NK-92 treated with Interleukin-12 subunit alpha and Interleukin-12 subunit beta, amount 100 ng/mL, for 24 hours (cell line): ENCODE measurements around the gene NKX2-4.
"Not testable (repeated sequence)": the region's sequence is repeated elsewhere in the genome, so short reads cannot be mapped to it uniquely, and the experiment has no call there.

Experiments
- DNase-seq: peaks from one replicate; lab custom pipeline; 2025; lab: John Stamatoyannopoulos, UW

NKX2-4 gene

DNA sequence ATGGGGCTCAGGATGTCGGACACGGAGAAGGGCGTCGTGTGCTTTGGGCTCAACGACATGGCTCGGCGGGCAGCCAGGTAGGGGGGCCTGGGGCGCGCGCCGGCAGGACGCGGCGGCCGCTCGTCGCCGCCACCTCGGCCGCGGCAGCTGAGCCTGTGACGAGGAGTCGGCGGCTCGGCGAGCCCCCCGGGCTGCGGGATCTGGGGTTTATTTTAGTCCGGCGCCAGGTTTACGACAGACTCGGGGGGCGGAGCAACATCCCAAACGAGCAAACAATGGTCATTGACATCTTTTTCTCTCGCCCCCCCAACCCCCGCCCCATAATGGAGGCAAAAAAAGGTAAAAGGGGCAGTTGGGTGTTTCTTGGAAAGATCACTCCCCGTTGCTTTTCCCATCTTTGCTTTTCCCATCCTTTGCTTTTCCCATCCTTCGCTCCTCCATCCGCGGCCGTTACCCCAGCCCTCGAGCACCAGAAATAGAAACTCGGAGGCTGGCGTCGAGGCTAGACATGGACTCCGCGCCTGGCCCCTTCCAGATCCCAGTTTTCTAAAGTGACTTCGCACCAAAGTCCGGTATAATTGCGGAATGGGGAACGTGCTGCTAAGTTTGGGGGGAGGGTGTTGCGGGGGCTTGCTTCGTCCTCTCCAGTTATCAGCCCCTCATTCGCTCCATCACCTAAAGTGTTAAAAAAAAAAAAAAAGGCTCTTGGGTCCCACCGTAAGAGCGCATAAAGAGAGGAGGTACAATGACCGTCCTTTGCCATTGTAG lies at the start of gene NKX2-4:
NKX2-4 (minus strand) TSS at position 186 of the 768 bp plus-strand sequence; CDS start at position 59, 127 bp downstream.
- no peak for DNase-seq

DNA sequence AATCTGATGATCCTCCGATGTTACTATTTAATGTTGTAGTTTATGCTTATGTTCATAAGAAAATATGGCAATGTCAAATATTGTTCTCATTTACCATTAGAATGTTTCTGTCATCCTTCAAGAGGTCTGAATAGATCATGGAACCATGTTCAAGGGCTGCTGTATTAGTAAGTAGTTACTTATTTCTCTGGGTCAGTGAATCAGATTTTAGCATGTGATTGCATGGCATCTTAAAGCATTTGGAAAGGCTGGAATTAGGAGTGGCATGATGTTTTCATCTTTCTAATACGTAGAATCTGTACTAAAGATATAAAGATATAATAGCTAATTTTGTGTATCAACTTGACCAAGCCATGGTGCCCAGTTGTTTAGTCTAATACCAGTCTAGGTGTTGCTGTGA lies 40.5 kb upstream of the NKX2-4 start:
- no peak for DNase-seq

DNA sequence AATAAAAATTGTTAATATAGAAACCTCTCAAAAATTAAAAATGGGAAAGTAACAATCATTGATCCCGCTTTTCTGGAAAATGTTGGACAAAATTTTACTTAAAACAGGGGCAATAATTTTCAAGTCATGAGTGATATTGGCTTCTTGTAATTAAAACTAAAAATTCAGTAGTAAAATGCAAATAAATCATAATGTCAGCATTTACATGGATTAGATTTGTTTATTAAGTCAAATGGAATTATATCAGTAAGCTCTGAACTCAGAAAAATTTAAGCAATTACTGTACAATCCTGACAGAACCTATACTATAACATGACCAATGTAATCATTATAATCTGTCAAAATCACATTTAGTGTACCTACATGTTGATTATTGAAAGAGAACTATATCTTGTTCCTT lies 39.9 kb upstream of the NKX2-4 start:
- DNase-seq = no peak

DNA sequence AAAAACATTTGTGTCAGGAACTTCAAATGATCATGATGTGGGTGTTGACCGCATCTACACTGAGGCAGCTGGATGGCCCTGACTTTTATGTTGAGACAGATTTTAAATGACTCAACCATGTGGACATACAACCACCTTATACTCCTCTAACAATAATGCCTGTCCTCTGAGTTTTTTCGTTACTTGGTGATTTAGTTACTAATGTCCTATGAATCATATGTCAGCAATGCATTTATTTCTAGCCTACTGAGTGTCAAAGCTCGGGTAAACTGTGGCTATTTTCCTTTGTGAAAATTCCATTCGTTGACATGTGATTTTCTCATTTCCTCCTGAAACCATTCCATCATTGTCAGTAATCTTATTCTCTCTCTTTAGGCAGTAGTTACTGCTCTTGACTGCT lies 38.9 kb upstream of the NKX2-4 start:
- DNase-seq = no peak

DNA sequence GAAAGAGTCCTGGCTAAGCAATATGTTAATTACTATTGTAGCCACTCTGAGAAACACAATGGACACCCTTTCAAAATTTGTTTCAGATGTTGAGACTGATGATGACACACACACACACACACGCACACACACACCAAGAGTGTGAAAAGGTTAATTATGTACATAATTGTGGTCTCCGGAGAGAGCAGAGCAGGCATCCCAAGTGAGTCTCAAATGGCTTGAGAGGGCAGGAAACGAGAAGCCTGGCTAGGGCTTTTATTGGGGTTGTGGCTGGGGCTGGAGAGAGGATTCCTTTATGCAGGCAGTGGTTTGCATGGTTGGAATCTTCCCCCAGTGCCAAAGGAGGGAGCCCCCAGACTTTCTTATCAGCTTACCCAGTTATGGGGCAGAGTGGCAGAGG lies 38.2 kb upstream of the NKX2-4 start:
- no peak for DNase-seq

DNA sequence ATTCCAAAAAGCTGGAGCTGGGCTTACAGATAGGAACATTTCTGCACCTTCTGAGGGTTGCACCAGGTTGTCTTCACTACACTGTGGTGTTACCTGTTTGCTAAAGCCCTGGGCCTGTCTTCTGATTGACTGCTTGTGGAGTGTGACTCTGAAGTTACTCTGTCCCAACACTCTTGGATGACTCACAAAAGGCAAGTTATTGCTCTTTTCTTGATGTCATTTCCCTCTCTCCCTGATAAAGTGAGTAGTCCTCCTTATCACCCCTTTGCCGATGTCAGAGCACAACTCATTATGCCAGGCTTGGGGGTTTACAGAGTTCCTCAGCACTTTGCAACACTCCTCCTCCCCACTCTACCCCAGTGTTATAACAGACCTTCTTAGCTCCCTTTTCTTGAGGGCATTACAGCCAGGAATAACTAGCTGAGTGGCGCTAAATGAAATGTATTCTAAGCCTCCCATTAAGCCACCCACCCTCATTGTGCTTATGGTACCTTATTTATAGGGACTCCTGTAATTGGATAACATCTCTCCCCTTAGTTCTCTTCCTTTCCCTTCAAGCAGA lies 36.1 kb upstream of the NKX2-4 start:
- DNase-seq = no peak

DNA sequence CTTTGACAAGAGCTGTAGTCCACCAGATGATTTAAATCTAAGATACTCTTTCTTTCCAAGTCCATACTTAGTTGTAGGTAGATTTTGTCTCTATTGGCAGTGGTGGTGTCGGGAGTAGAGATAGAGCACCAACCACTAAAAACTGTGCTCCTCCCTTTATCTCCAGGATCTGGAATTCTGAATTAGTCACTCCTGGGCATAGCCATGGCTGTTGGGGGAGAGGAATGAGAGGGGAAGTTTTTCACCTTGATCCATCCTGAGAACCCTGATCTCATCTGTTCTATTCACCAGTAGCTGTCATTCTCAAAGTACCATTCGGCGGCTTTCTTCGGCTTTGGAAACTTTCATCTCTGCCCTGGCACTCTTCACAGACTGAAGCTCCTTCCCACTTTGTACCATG lies 35.6 kb upstream of the NKX2-4 start:
- no peak for DNase-seq

DNA sequence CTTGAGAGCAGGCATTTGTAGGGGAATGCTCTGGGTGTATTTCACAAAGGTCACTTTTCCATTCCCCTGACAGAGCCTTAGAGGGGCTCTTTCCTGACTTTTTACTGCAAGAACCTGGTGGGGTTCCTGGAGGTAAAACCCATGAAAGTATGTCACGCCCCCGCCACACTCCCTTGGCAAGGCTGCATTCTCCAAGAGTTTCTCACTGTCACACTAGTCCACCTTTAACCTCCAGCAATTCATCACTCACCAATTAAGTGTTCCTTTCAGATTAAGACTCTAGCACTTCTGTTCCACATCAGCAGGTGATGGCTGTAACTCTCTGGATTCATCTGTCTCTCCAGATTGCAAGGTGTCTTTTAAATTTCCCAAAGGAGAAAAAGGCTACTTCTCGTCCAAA lies 32.7 kb upstream of the NKX2-4 start:
- DNase-seq = no peak

DNA sequence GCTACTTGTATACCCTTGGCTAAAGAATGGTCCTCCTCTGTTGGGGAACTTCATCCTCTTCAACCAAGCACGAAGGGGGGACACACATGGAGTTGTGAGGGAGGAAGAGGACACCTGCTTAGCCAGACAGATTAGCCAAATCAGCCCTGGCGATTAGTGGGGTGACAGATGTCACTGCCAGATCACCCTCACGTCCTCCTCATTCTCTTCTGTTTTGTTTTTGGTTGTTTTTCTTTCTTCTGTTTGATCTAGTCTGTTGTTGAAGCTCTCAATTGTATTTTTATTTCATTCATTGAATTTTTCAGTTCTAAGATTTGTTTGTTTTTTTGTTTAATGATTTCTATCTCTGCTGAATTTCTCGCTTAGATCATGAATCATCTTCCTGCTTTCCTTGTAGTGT lies 27.5 kb upstream of the NKX2-4 start:
- DNase-seq = no peak

DNA sequence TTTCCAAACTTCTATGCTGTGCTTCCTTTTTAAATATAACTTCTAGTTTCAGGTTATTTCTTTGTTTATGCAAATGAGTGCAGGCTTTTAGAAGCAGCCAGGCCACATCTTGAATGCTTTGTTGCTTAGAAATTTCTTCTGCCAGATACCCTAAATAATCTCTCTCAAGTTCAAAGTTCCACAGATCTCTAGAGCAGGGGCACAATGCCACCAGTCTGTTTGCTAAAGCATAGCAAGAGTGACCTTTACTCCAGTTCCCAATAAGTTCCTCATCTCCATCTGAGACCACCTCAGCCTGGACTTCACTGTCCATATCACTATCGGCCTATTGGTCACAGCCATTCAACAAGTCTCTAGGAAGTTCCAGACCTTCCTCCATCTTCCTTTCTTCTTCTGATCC lies 26.4 kb upstream of the NKX2-4 start:
- not testable (repeated sequence) for DNase-seq

DNA sequence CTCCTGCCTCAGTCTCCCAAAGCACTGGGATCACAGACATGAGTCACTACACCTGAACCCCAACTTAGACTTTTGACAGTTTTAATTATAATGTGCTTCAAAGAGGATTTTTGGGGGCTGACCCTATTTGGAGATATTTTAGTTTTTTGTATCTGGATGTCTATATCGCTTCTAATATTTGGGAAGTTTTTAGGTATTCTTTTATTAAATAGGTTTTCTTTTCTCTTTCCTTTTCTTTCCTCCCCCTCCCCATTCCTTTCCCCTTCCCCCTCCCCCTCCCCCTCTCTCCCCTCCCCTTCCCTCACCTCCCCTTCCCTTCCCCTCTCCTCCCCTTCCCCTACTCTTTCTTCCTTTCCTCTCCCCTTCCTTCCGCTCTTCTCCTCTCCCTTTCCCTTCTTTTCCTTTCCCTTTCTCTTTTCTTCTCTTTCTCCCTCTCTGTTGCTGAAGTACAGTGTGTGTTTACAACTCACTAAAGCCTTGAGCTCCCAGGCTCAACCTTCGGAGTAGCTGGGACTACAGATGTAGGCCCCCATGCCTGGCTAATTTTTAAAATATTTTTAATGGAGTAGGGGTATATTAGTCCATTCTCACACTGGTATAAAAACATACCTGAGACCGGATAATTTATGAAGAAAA lies 24.4 kb upstream of the NKX2-4 start:
- DNase-seq = no peak

DNA sequence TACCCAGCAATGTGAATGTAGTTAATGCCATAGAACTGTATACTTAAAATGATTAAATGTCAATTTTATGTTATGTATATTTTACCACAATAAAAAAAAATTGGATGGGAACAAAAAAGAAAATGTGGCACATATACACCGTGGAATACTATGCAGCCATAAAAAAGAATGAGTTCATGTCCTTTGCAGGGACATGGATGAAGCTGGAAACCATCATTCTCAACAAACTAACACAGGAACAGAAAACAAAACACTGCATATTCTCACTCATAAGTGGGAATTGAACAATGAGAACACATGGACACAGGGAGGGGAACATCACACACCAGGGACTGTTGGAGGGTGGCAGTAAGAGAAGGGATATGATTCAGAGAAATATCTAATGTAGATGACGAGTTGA lies 21.8 kb upstream of the NKX2-4 start:
- DNase-seq = not testable (repeated sequence)

DNA sequence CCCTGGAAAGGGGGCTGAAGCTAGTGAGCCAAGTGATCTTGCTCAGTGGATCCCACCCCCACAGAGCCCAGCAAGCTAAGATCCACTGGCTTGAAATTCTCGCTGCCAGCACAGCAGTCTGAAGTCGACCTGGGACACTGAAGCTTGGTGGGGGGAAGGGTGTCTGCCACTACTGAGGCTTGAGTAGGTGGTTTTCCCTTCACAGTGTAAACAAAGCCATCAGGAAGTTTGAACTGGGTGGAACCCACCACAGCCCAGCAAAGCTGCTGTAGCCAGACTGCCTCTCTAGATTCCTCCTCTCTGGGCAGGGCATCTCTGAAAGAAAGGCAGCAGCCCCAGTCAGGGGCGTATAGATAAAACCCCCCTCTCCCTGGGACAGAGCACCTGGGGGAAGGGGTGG lies 16.7 kb upstream of the NKX2-4 start:
- DNase-seq = not testable (repeated sequence)

DNA sequence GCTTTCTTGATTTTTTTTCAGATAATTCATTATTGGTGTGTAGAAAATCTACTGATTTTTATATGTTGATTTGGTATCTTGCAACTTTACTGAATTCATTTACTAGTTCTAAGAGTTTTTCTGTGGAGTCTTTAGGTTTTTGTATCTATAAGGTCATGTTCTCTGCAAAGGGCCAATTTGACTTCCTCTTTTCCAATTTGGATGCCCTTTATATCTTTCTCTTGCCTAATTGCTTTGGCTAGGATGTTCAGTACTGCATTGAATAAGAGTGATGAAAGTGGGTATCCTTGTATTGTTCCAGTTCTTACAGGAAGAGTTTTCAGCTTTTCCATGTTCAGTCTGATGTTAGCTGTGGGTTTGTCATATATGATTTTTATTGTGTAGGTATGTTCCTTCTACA lies 14.4 kb upstream of the NKX2-4 start:
- DNase-seq = no peak

DNA sequence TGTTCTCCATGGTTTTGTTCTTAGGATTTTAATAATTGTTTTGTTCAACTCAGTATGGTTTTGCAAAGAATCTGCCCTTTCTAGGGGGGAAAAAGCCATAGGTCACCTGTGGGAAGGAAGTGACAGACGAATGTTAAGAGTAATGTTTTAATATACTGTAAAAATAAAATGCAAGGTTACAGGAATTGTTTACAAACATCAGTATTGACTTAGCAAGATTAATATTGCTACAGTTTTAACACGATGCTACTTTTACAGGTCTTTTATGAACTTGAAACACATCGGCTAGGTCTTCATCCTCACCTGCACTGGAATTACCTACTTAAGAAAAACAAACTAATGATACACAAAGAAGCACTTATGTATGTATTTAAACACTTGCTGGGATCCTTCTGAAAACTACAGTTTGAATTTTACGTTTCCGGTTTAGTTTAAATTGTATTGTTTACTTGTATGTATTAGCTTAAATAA lies 1.7 kb upstream of the NKX2-4 start:
- DNase-seq = no peak

DNA sequence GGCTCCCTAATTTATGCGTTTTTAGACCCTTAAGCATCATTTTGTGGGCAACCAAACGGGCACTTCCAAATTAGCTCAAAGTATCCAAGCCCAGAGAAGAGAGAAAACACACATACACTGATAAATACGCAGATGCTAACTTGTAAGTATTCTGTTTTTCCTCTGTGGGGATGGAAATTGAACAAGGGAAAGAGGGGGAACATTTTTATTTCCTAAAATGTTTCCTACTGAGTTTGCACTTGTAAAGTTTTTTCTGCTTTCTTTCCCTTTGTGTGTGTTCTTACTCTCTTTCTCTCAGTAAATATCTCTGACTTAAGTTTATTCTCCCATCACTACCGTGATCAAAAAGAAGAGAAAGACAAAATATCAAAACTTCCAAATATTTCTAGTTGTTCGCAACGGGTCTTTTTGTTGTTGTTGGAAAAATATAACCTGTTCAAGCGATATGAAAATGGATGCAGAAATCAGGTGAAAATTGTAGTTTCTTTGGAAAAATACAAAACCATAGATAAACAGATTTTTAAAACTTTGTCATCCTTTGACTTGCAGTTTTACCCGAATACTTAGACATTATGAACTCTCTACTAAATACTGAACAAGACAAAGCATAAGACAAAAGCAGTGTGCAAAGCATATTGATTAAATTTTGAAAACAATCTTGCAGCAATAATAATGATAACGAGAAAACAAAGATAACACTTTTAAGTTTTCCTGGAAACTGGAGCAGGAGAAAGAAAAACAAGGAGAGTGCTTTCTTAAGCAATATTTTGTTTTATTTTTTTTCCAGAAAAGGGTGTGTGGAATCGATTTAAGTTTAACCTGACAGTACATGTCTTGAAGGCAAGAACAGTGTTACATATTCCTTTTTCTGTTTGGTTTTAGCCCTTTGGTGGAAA lies 1.0 kb upstream of the NKX2-4 start:
- DNase-seq = no peak

DNA sequence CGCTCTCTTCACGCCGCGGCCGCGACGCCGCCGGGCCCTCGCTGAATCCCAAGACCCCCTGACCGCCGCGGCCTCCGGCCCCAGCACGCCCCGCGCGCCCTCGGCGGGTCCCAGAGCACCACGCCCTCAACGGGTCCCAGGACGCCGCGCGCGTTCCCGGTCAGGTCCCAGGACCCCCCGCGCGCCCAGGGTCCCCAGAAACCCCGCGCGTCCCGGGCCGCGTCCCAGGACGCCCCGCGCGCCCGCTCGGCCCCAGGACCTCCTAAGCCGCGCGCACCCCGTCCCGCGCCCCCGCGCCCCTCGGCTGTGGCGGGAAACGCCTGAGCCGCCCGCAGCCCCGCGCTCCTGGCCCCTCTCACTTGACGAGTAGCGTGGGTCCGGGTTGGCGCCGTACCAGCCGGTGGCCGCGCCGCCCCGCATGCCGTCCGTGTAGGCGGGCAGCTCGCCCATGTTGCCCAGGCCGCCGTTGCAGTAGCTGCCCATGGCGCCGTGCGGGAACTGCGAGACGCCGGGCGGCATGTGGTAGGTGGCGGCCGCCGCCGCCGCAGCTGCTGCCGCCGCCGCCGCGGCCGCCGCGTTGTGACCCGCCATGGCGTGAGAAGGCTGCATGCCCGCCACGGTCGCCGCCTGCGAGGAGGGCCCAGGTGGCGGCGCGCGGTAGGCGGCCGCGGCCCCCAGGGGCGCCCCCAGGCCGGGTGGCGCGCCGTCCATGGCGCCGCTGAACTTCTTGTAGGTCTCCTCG lies 556 bp downstream of the NKX2-4 start:
- no peak for DNase-seq

DNA sequence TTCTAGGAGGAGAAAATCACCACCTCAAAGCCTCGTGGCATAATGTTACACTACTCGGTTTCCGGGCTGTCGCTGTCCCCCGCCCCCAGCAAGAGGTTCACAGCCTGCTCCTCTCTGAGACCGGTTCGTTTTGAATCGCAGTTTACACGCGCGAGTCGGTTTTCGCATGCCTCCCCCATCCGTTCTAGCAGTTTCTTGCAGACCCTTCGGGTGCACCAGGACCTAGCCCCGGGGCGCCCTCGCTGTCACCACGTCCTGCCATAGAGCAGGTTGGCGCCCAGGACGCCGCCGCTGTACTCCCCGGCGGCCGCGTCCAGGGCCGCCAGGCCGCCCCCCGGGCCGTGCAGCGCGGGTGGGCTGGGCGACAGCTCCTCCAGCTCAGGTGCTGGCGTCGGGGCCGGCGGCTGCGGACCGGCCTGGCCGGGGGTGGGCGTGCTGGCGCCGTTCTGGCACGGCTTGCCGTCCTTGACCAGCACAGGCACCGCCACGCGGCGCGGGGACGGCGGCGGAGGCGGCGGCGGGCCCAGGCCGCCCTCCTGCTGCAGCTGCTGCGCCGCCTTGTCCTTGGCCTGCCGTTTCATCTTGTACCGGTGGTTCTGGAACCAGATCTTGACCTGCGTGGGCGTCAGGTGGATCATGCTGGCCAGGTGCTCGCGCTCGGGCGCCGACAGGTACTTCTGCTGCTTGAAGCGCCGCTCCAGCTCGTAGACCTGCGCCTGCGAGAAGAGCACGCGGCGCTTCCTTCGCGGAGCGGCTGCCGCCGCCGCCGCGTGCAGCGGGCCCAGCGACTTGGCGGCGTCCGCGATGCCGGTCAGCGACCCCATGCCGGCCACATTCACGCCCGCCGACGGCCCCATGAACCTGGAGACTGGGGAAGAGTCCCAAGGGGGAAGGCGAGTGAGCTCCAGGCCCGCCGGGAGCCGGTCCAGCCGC lies 1.4 kb downstream of the NKX2-4 start:
- DNase-seq = no peak

DNA sequence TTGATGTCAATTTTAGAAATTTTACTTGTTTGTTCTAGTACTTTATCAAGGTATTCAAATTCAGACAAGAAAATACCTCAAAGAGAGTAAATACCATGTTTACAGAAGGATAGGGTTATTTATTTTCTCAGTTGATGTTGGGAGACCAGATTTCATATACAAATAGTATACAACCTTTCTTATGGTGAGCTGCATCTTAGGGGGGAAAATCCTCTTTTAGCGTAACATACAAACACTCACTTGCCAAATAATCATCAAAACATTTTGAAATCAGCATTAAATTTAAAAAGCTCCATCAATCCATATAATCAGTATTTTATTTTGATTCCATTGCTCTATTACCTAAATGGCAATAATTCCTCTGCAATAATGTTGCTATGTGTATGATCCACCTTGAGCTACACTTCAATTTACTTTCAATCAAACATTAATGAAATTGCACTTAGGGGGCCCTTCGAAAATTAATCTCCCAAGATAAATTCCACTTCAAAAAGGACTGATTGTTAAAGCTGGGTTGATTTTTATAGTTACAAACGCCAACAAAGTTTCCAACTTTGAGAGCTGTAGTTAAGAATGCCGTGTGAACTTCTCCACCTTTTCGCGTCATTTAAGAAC lies 2.2 kb downstream of the NKX2-4 start:
- DNase-seq = no peak

DNA sequence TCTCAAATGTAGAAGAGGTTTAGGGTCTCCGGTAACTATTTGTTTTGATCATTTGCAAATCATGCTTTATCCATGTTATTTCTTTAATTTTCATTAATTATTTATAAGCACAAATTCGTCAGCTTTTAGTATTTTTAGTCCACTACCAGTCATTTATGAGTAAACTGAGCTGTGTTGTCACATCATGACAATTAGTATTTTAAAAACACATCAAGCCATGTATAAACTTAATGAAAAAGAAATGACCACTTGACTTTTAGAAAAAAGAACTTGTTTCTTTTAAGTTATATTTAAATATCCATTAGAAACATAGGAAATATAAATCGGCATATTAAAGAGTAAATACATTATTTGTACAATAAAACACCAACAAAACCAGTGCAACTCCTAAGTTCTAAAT lies 2.8 kb downstream of the NKX2-4 start:
- no peak for DNase-seq
